Measurements from ENCODE around the gene LYPD3. TPM values are rescaled to one million over a fixed set of nuclear protein-coding genes. Genes with fewer than 3 reads are reported as not detected.

LYPD3 gene
- total and polyA plus RNA-seq, 2 donors (not counting 3 experiments of a cell fraction or from before 2014, with no cell fraction given): 0.52 TPM; not detected in 1

- Histone ChIP-seq H3K4me2 (ENCODE audit: insufficient read depth, low read length) (no peak overlapping the region), H3K36me3 (ENCODE audit: control insufficient read depth in 2 of 2, extremely low read depth in 1 of 2, insufficient read depth in 2 of 2, low read length in 2 of 2) (peaks cover 0 to 2% of the 10 kb centered on the region in 2 experiments), H4K20me1 (replicated peaks; ENCODE audit: control insufficient read depth, extremely low read depth, insufficient read depth, low read length) (no peaks in the 10 kb centered on the region), H3K9me1 (replicated peaks; ENCODE audit: control insufficient read depth, extremely low read depth, insufficient read depth, low read length) (no peaks in the 10 kb centered on the region), H3K4me3 (replicated peaks in 1 of 3; ENCODE audit: insufficient read depth in 1 of 3, low read depth in 1 of 3, low read length in 3 of 3) (no peak overlapping the region), H3K27me3 (ENCODE audit: control insufficient read depth in 2 of 2, insufficient read depth in 2 of 2, low read length in 2 of 2) (no peaks in the 10 kb centered on the region), H2AFZ (ENCODE audit: low read depth, low read length) (no peak overlapping the region), H3K9me3 (replicated peaks; ENCODE audit: control insufficient read depth, insufficient read depth, low read length) (no peaks in the 10 kb centered on the region), H3K4me1 (ENCODE audit: control insufficient read depth, extremely low read depth, insufficient read depth, low read length) (peaks cover 11% of the 10 kb centered on the region), H3K79me2 (ENCODE audit: control insufficient read depth, insufficient read depth, low read length) (no peaks in the 10 kb centered on the region), H3K9ac (replicated peaks; ENCODE audit: extremely low read depth, insufficient read depth, low read length) (no peak overlapping the region), H3K27ac (ENCODE audit: insufficient read depth, low read depth, low read length) (no peak overlapping the region)
- intact Hi-C loops (cut with micrococcal nuclease): no loop called here
- no peak for DNase-seq (ENCODE audit: low read depth, low spot score)
- dilution Hi-C loops (cut with MboI; ENCODE audit: extremely low pct_ligation_motif_present, low sequenced_read_pairs): no loop called here
- CTCF ChIA-PET: no interaction called here
- POLR2A ChIA-PET: no interaction called here
- no TSS peak for BruUV-seq (replicated peaks)
- FAIRE-seq: no peak
- TF ChIP-seq EZH2 (IDR thresholded peaks at IDR 0.05; ENCODE audit: borderline replicate concordance, low read depth, low read length, severe bottlenecking) (no peak), GATA2 (IDR thresholded peaks at IDR 0.05; ENCODE audit: insufficient read depth, insufficient read length, low read depth, low read length) (no peak), FOS (IDR thresholded peaks at IDR 0.05; ENCODE audit: borderline replicate concordance, insufficient read depth, low read length) (no peak)
These were observed 12.9 kb upstream of the LYPD3 start for GRCh38 chr19:43478323-43478722.

DNA sequence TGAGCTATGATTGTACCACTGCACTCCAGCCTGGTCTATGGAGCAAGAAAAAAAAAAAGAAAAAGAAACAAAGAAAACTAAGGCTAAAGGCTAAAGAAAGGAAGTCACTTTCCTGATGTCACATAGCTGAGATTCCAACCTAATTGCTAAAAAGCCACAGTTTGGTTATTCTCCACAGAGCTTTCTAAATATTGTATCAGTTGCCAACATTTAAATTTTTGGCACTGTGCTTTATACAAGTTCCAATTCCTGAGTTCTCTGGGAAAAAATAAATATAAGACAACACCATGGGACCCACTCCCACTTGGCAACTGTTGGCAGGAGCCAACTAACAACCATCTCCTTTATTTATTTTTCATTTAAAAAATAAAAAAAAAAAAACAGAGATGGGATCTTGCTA, 11.2 kb upstream of the LYPD3 start:
- Histone ChIP-seq H3K9me1 (replicated peaks; ENCODE audit: control insufficient read depth, extremely low read depth, insufficient read depth, low read length) (no peaks in the 10 kb centered on the region), H3K9ac (replicated peaks; ENCODE audit: extremely low read depth, insufficient read depth, low read length) (no peak overlapping the region), H3K79me2 (ENCODE audit: control insufficient read depth, insufficient read depth, low read length) (no peaks in the 10 kb centered on the region), H4K20me1 (replicated peaks; ENCODE audit: control insufficient read depth, extremely low read depth, insufficient read depth, low read length) (no peaks in the 10 kb centered on the region), H3K4me3 (replicated peaks in 1 of 3; ENCODE audit: insufficient read depth in 1 of 3, low read depth in 1 of 3, low read length in 3 of 3) (no peak overlapping the region), H3K27me3 (ENCODE audit: control insufficient read depth in 2 of 2, insufficient read depth in 2 of 2, low read length in 2 of 2) (no peaks in the 10 kb centered on the region), H3K4me2 (ENCODE audit: insufficient read depth, low read length) (no peak overlapping the region), H3K4me1 (ENCODE audit: control insufficient read depth, extremely low read depth, insufficient read depth, low read length) (peaks cover 11% of the 10 kb centered on the region), H3K36me3 (ENCODE audit: control insufficient read depth in 2 of 2, extremely low read depth in 1 of 2, insufficient read depth in 2 of 2, low read length in 2 of 2) (peaks cover 0 to 2% of the 10 kb centered on the region in 2 experiments), H3K27ac (ENCODE audit: insufficient read depth, low read depth, low read length) (no peak overlapping the region), H2AFZ (ENCODE audit: low read depth, low read length) (no peak overlapping the region), H3K9me3 (replicated peaks; ENCODE audit: control insufficient read depth, insufficient read depth, low read length) (no peaks in the 10 kb centered on the region)
- BruUV-seq (replicated peaks): no TSS peak
- POLR2A ChIA-PET: no interaction called here
- CTCF ChIA-PET: interaction anchor here (1.0 to 1.1 kb wide), 3 partner anchors 27 to 43 kb away, joined by 5 to 6 read pairs (median 5); no protein-coding TSS in a partner anchor
- no peak for TF ChIP-seq FOS (IDR thresholded peaks at IDR 0.05; ENCODE audit: borderline replicate concordance, insufficient read depth, low read length)
- TF ChIP-seq POLR2AphosphoS5 (IDR thresholded peaks at IDR 0.05; ENCODE audit: insufficient read depth, low read depth, low read length): no peak
- TF ChIP-seq JUN (IDR thresholded peaks at IDR 0.05; ENCODE audit: borderline replicate concordance, insufficient read depth, insufficient read length, low read depth): no peak
- TF ChIP-seq, protein P1, sequence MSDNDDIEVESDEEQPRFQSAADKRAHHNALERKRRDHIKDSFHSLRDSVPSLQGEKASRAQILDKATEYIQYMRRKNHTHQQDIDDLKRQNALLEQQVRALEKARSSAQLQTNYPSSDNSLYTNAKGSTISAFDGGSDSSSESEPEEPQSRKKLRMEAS (IDR thresholded peaks at IDR 0.05; ENCODE audit: insufficient read depth, insufficient read length): no peak
- TF ChIP-seq GATA2 (IDR thresholded peaks at IDR 0.05; ENCODE audit: insufficient read depth, insufficient read length, low read depth, low read length): no peak
- no peak for TF ChIP-seq MYC (IDR thresholded peaks at IDR 0.05; ENCODE audit: low read depth, low read length)
- no peak for TF ChIP-seq EZH2 (IDR thresholded peaks at IDR 0.05; ENCODE audit: borderline replicate concordance, low read depth, low read length, severe bottlenecking)
- no peak for TF ChIP-seq CTCF (IDR thresholded peaks at IDR 0.05; ENCODE audit: extremely low read depth in 1 of 2, insufficient read depth in 1 of 2, low read depth in 1 of 2, low read length in 2 of 2)
- no peak for TF ChIP-seq POLR2A (IDR thresholded peaks at IDR 0.05; ENCODE audit: low read depth, low read length)
- DNase-seq (ENCODE audit: low read depth, low spot score) (peak; percentile 47), FAIRE-seq (peak; percentile 12)
- dilution Hi-C loops (cut with MboI; ENCODE audit: extremely low pct_ligation_motif_present, low sequenced_read_pairs) (no loop called here), intact Hi-C loops (cut with micrococcal nuclease) (no loop called here)

All from endothelial cell of umbilical vein (primary cell).